GM20000 (cell line): ENCODE results near the gene EWSR1.

Experiments used
- DNase-seq: peaks from one replicate; pipeline ENCODE4 v3.0.0; 2012; ENCODE audit warnings: low spot score
- CTCF ChIP-seq: IDR thresholded peaks from 2 replicates; pipeline ENCODE4 v1.5.1; 2012; ENCODE audit warnings: mild to moderate bottlenecking, control low read depth; ENCODE audit errors: extremely low read depth, missing control alignments

The EWSR1 gene

GRCh38 chr22:29323641-29324040 is 55.6 kb downstream of the EWSR1 start:
- no peak for TF ChIP-seq CTCF
- DNase-seq, result no peak

DNA sequence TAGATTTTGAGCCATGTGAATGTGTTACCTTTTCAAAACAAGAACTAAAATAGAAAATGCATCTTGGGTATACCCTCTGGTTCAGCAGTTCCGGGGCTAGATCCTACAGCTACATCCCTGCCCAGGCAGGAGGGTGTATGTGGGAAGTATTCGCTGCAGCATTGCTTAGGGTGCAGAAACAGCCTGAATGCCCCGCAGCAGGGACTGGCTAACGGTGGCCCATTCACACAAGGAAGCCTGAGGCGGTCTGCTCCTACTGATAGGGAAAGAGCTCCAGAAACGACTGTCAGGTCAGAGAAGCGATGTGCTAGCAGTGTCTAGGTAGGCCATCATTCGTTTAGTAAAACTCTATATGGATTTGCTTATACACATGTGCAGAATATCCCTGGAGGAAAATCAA is 57.3 kb downstream of the EWSR1 start:
- TF ChIP-seq CTCF, result no peak

DNA sequence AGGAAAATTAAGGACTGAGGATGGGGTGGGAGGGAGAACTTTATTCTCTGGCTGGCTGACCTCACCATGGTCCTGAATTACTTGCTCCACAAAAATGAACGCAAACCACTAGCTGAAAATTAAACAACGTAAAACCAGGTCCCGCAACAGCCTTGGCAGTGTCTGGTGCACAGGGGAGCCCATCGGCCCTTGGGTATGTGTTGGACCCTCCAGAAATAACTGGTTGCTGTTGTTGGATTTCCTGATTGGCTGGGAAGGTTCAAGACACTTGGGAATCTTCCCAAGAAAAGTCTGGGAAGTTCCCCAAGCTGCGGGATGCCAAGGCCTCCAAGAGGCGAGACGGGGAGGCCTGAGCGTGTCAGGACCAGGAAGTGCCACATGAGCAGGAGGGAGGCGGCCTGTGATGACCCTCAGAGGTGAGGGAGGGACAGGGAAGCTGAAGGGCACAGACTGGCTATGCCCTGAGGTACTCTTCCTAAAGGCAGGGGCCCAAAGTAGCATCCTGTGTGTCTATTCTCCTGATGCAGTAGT is 57.8 kb downstream of the EWSR1 start:
- no peak for TF ChIP-seq CTCF
- no peak for DNase-seq

More for the DNA sequence above, 57.3 kb downstream of the EWSR1 start:
- DNase-seq, result no peak

DNA sequence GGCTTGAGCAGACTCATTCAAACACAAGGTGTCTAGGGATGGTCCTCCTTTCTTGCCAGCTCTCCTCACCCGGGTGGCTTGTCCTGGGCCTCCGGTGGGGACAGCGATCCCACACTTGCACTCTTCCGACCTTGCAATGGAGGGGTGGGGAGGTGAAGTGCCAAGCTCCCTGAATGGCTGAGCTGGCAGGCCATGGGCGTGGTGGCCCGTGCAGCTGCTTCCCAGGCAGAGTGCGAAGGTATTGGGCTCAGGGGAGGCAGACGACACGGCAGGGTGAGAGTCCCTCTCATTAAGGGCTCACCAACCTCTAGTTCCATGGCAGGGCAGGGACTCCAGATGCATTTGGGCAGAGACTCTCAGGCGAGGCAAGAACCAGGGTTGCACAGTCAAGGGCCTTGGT is 58.4 kb downstream of the EWSR1 start:
- no peak for TF ChIP-seq CTCF
- no peak for DNase-seq

- no peak for TF ChIP-seq CTCF
Observed at GRCh38 chr22:29327089-29327764, 59.2 kb downstream of the EWSR1 start.

DNA sequence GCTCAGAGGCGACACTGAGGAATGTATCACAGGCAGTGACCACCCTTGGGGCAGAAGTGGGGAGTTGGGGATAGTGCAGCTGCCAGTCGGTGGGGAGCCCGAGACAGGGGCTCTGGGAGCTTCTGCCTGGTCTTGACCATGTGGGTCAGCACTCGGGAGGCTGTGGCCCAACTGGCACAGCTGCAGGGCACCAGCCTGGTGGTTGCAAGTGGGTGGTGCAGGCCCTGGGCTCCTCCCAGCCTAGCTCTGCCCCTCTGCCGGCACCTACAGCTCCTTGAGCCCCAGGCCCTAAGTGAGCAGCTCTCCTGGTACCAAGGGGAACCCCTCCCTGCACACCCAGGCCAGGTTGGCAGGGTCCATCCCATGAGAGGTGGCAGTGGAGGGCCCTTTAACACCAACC is 60.0 kb downstream of the EWSR1 start:
- DNase-seq, result no peak
- TF ChIP-seq CTCF, result no peak

More at GRCh38 chr22:29327089-29327764, 59.2 kb downstream of the EWSR1 start:
- DNase-seq, result no peak

DNA sequence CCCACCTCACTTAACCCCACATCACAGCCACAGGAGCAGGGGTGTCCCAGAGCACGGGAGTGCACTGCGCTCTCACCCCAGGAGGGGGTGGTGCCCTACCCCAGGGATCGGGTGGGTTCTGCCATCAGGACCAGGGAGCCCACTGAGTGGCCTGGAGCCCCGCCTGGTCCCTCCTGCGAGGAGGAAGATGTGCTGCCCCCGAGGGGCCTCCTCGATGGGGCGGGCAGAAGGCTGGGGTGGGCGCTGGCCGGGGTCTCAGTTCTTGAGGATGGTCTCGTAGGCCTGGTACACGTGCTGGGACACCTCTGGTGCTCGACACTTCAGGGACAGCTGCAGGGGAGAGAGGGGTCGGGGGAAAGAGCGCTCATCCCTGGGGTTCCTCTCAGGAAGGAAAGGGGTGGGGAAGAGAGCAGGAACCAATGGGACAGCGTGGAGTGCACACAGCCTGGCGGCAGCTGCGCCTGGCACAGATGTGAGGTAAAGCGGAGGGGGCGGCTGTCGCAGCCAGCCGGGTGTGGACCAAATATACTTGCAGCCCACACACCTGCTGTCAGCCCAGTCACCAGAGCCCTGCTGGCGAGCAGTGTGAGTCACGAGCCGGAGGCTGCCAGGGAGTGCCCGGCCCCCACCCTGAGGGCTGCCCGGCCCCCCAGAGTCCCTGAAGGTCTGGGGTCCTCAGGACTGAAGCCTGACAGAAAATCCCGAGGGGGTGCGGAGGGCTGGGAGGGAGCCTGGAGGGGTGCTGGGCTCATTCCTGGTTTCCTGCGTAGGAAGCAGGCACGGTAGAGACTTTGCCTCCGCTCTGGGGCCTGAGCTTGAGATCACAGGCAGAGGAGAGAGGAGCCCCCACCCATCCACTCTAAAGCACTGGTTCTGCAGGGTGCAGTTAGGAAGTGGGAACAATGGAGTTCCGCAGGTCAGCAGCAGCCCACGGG is 60.8 kb downstream of the EWSR1 start:
- no peak for DNase-seq
- no peak for TF ChIP-seq CTCF
